ENCODE results near the gene RAB11FIP3. TPM values are rescaled to one million over a fixed set of nuclear protein-coding genes. Genes with fewer than 3 reads are reported as not detected.

The RAB11FIP3 gene
- total RNA-seq, 4 donors from 2014 or later: 20.7 to 62.5 (median 29.1) TPM

DNA sequence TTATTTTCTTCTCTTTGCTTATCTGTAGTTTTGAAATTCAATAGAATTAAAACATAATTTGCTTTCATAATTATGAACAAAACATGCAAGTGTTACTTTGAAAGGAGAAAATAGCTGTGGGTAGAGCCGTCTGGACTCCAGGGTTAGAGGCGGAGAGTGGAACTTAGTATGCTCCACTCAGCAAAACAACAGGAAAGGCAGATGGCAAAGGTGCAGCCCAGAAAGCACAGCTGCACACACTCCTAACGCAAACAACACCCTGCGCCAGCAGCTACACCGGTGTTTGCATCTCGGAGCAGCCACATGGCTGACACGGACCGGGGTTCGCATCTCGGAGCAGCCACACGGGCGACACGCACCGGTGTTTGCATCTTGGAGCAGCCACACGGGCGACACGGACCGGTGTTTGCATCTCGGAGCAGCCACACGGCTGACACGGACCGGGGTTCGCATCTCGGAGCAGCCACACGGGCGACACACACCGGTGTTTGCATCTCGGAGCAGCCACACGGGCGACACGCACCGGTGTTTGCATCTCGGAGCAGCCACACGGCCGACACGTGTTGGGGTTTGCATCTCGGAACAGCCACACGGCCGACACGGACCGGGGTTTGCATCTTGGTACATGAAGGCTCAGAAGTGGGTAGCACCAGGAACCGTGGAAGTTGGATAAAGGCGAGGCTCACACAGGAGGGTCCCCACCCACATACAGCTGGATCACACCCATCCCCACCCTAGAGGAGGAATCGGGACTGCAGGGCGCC lies 89.9 kb downstream of the RAB11FIP3 start:
- Histone ChIP-seq H3K4me1 (no peaks in the 10 kb centered on the region), H3K27ac (no peak overlapping the region), H3K4me3 (no peak overlapping the region), H3K9me3 (no peaks in the 10 kb centered on the region), H3K27me3 (no peaks in the 10 kb centered on the region), H3K36me3 (peaks cover 52% of the 10 kb centered on the region)
- TF ChIP-seq EP300 (IDR thresholded peaks at IDR 0.05): no peak
- TF ChIP-seq, protein P1, sequence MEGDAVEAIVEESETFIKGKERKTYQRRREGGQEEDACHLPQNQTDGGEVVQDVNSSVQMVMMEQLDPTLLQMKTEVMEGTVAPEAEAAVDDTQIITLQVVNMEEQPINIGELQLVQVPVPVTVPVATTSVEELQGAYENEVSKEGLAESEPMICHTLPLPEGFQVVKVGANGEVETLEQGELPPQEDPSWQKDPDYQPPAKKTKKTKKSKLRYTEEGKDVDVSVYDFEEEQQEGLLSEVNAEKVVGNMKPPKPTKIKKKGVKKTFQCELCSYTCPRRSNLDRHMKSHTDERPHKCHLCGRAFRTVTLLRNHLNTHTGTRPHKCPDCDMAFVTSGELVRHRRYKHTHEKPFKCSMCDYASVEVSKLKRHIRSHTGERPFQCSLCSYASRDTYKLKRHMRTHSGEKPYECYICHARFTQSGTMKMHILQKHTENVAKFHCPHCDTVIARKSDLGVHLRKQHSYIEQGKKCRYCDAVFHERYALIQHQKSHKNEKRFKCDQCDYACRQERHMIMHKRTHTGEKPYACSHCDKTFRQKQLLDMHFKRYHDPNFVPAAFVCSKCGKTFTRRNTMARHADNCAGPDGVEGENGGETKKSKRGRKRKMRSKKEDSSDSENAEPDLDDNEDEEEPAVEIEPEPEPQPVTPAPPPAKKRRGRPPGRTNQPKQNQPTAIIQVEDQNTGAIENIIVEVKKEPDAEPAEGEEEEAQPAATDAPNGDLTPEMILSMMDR (IDR thresholded peaks at IDR 0.05): no peak
- no peak for TF ChIP-seq POLR2AphosphoS5 (IDR thresholded peaks at IDR 0.05)
- TF ChIP-seq POLR2A (IDR thresholded peaks at IDR 0.05): no peak
- no peak for DNase-seq (ENCODE audit: low spot score in 2 of 2)
- 85% methylated on average over 41 of the region's 45 CpGs for WGBS

DNA sequence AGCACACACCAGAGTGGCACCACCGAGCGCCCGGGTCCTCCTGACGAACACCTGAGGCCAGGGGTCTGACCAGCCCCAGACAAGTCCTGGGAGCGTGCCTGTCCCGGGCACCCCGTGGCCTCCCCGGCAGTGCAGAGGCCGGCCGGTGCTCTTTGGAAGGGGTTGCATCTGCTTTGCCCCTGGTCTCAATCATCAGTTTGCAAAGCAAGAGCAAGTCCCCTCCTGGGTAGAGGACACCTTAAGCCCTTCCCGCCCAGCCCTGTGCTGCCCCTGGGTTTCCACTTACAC lies 90.4 kb downstream of the RAB11FIP3 start:
- TF ChIP-seq EP300 (IDR thresholded peaks at IDR 0.05) (no peak), POLR2A (IDR thresholded peaks at IDR 0.05) (no peak), POLR2AphosphoS5 (IDR thresholded peaks at IDR 0.05) (no peak)
- TF ChIP-seq, protein P1 (IDR thresholded peaks at IDR 0.05): no peak
- no peak for DNase-seq (ENCODE audit: low spot score in 2 of 2)
- Histone ChIP-seq H3K4me1 (no peaks in the 10 kb centered on the region), H3K36me3 (peaks cover 54% of the 10 kb centered on the region), H3K9me3 (no peaks in the 10 kb centered on the region), H3K4me3 (no peak overlapping the region), H3K27ac (no peak overlapping the region), H3K27me3 (no peaks in the 10 kb centered on the region)
- WGBS: 100% methylated on average over 3 of the region's 11 CpGs

DNA sequence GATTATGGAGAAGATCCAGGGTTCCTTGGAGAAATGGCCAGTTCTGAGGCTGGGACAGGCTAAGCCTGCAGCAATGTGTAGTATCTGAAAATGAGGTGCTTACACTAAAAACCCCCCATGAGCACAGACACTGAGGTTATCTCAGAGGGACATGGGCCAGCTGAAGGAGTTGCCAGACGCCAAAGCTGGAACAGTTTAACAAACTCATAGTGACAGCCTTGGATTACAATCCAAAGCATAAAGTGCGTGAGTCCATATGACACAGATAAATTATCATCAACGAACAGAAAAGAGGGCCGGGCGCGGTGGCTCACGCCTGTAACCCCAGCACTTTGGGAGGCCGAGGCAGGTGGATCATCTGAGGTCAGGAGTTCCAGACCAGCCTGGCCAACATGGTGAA lies 90.9 kb downstream of the RAB11FIP3 start:
- DNase-seq (ENCODE audit: low spot score in 2 of 2): no peak
- TF ChIP-seq POLR2AphosphoS5 (IDR thresholded peaks at IDR 0.05) (no peak), POLR2A (IDR thresholded peaks at IDR 0.05) (no peak), EP300 (IDR thresholded peaks at IDR 0.05) (no peak)
- TF ChIP-seq, protein P1 (IDR thresholded peaks at IDR 0.05): no peak
- Histone ChIP-seq H3K27ac (no peak overlapping the region), H3K27me3 (no peaks in the 10 kb centered on the region), H3K4me3 (no peak overlapping the region), H3K4me1 (peaks cover 4% of the 10 kb centered on the region), H3K36me3 (peaks cover 57% of the 10 kb centered on the region), H3K9me3 (no peaks in the 10 kb centered on the region)
- whole genome bisulfite sequencing: 93% methylated on average over 8 of the region's 8 CpGs

DNA sequence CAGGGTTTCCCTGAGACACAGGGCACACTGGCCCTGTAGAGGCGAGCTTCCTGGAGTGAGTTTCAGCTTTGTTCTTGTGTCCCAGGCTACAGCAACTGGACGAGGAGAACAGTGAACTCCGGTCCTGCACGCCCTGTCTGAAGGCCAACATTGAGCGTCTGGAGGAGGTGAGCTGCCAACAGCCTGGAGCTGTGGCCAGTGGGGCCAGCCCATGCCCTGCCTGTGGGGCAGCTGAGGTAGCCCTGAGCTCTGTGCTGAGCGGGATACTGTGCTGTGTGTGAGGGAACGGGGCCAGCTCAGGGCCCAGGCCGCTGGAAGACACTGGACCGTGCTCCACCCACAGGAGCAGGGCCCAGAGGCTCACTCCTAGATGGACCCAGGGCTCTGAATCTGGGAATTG lies 93.4 kb downstream of the RAB11FIP3 start:
- Histone ChIP-seq H3K36me3 (peaks cover 57% of the 10 kb centered on the region), H3K27me3 (no peaks in the 10 kb centered on the region), H3K4me3 (no peak overlapping the region), H3K9me3 (no peaks in the 10 kb centered on the region), H3K27ac (no peak overlapping the region), H3K4me1 (peaks cover 20% of the 10 kb centered on the region)
- DNase-seq (ENCODE audit: low spot score in 2 of 2): no peak
- TF ChIP-seq POLR2A (IDR thresholded peaks at IDR 0.05): no peak
- TF ChIP-seq, protein P1 (IDR thresholded peaks at IDR 0.05): no peak
- TF ChIP-seq EP300 (IDR thresholded peaks at IDR 0.05): no peak
- TF ChIP-seq POLR2AphosphoS5 (IDR thresholded peaks at IDR 0.05): no peak
- 83% methylated on average over 8 of the region's 9 CpGs for WGBS

DNA sequence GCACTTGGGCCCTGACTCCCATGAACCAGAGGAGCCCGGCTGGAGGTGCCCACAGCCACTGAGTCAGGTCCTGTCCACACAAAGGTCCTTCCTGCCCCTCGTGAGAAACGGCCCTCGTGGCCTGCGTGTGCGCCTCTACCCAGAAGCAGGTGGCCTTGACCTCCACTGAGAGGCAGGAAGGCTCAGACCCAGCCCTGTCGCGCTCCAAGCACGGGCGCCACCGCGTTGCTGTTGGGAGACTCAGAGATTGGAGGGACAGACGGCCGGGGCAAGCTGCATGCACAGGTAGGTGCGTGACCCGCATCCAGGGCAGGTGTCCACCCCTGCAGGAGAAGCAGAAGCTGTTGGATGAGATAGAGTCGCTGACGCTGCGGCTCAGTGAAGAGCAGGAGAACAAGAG lies 94.0 kb downstream of the RAB11FIP3 start:
- 89% methylated on average over 14 of the region's 19 CpGs for WGBS
- Histone ChIP-seq H3K27ac (no peak overlapping the region), H3K9me3 (no peaks in the 10 kb centered on the region), H3K27me3 (no peaks in the 10 kb centered on the region), H3K36me3 (peaks cover 57% of the 10 kb centered on the region), H3K4me1 (peaks cover 26% of the 10 kb centered on the region), H3K4me3 (no peak overlapping the region)
- no peak for TF ChIP-seq POLR2A (IDR thresholded peaks at IDR 0.05)
- TF ChIP-seq, protein P1 (IDR thresholded peaks at IDR 0.05): no peak
- no peak for TF ChIP-seq POLR2AphosphoS5 (IDR thresholded peaks at IDR 0.05)
- TF ChIP-seq EP300 (IDR thresholded peaks at IDR 0.05): no peak
- DNase-seq (ENCODE audit: low spot score in 2 of 2): peak in 1 of 2 donors; percentile 62
